GM23338 (cell line): Measurements from ENCODE around the gene CBLN4. TPM values are rescaled to one million over a fixed set of nuclear protein-coding genes. Genes with fewer than 3 reads are reported as not detected.

Experiments used
- ATAC-seq: fragments of 200-7000 bp; cut with Tn5 transposase; 3 replicates; pipeline ENCODE4 v1.9.1; 2020
- DNase-seq: peaks from one replicate; pipeline ENCODE4 v3.0.0-alpha.2; 2015; ENCODE audit warnings: low spot score
- H2AFZ ChIP-seq: fragments of 200-600 bp; sonication (generic); 2 replicates; pipeline ENCODE4 v1.8.0; 2016; ENCODE audit warnings: antibody characterized with exemption, mild to moderate bottlenecking, moderate library complexity
- H3F3A ChIP-seq: fragments of 200-600 bp; sonication (generic); replicated peaks from 2 replicates; pipeline ENCODE4 v1.8.0; 2017; ENCODE audit warnings: antibody characterized with exemption, mixed run types, low read depth
- H3K27ac ChIP-seq: fragments of 200-600 bp; sonication (generic); 2 replicates; pipeline ENCODE4 v1.6.1; 2016; ENCODE audit warnings: low read depth
- H3K27me3 ChIP-seq: fragments of 200-600 bp; sonication (generic); 2 replicates; pipeline ENCODE4 v1.8.0; 2016; ENCODE audit warnings: mild to moderate bottlenecking, mixed run types, moderate library complexity; ENCODE audit not compliant: insufficient read depth
- H3K36me3 ChIP-seq: fragments of 200-600 bp; sonication (generic); 2 replicates; pipeline ENCODE4 v1.8.0; 2016; ENCODE audit warnings: mild to moderate bottlenecking; ENCODE audit not compliant: insufficient read depth
- H3K4me1 ChIP-seq: fragments of 200-600 bp; sonication (generic); 2 replicates; pipeline ENCODE4 v1.8.0; 2016; ENCODE audit warnings: mild to moderate bottlenecking, moderate library complexity; ENCODE audit not compliant: insufficient read depth
- H3K4me2 ChIP-seq: fragments of 200-600 bp; sonication (generic); 2 replicates; pipeline ENCODE4 v1.7.1; 2017; ENCODE audit warnings: mixed run types
- H3K4me3 ChIP-seq: fragments of 200-600 bp; sonication (generic); 2 replicates; pipeline ENCODE4 v1.6.1; 2016; ENCODE audit warnings: mixed run types
- H3K79me2 ChIP-seq: fragments of 200-600 bp; sonication (generic); replicated peaks from 2 replicates; pipeline ENCODE4 v1.8.0; 2017; ENCODE audit warnings: mild to moderate bottlenecking; ENCODE audit not compliant: insufficient read depth
- H3K9me2 ChIP-seq: fragments of 200-600 bp; sonication (generic); 2 replicates; pipeline ENCODE4 v1.8.0; 2017; ENCODE audit not compliant: insufficient read depth
- H4K20me1 ChIP-seq: fragments of 200-600 bp; sonication (generic); replicated peaks from 2 replicates; pipeline ENCODE4 v1.8.0; 2017; ENCODE audit warnings: mild to moderate bottlenecking; ENCODE audit not compliant: insufficient read depth
- H3K27ac Mint-ChIP-seq: 2 replicates; pipeline ENCODE4 v1.8.0; 2020; ENCODE audit warnings: inconsistent platforms, mild to moderate bottlenecking, moderate library complexity, mixed read lengths
- H3K27me3 Mint-ChIP-seq: 3 replicates; pipeline ENCODE4 v1.8.0; 2022; ENCODE audit warnings: low read depth, mild to moderate bottlenecking, moderate library complexity, mixed read lengths, inconsistent platforms; ENCODE audit not compliant: insufficient read depth, poor library complexity
- H3K36me3 Mint-ChIP-seq: 3 replicates; pipeline ENCODE4 v1.8.0; 2021; ENCODE audit warnings: low read depth, mild to moderate bottlenecking, inconsistent platforms, moderate library complexity, mixed read lengths
- H3K4me1 Mint-ChIP-seq: 3 replicates; pipeline ENCODE4 v1.8.0; 2020; ENCODE audit warnings: mild to moderate bottlenecking, inconsistent platforms, mixed read lengths
- H3K4me3 Mint-ChIP-seq: 3 replicates; pipeline ENCODE4 v1.8.0; 2021; ENCODE audit warnings: moderate library complexity, mild to moderate bottlenecking, inconsistent platforms, mixed read lengths
- H3K9me3 Mint-ChIP-seq: 3 replicates; pipeline ENCODE4 v1.8.0; 2020; ENCODE audit warnings: moderate library complexity, mild to moderate bottlenecking, inconsistent platforms, mixed read lengths
- EZH2 ChIP-seq: fragments of 200-600 bp; sonication (generic); IDR thresholded peaks from one replicate; pipeline ENCODE4 v1.8.0; 2017; ENCODE audit warnings: antibody characterized with exemption, mild to moderate bottlenecking, low read depth; ENCODE audit not compliant: unreplicated experiment
- EZH2phosphoT487 ChIP-seq: fragments of 200-600 bp; sonication (generic); IDR thresholded peaks from one replicate; pipeline ENCODE4 v1.8.1; 2018; ENCODE audit warnings: antibody characterized with exemption; ENCODE audit not compliant: unreplicated experiment
- JUNB ChIP-seq: IDR thresholded peaks from one replicate; pipeline ENCODE4 v1.6.1; 2016; ENCODE audit warnings: antibody characterized with exemption; ENCODE audit not compliant: unreplicated experiment
- NANOG ChIP-seq: IDR thresholded peaks from 2 replicates; pipeline ENCODE4 v1.6.1; 2016; ENCODE audit warnings: antibody characterized with exemption, borderline replicate concordance
- POLR2AphosphoS5 ChIP-seq: IDR thresholded peaks from 2 replicates; pipeline ENCODE4 v1.6.1; 2016; ENCODE audit warnings: antibody characterized with exemption, low read depth
- STAT1 ChIP-seq: IDR thresholded peaks from one replicate; pipeline ENCODE4 v1.6.1; 2016; ENCODE audit warnings: antibody characterized with exemption; ENCODE audit not compliant: unreplicated experiment
- ZNF114 ChIP-seq: fragments of 250-450 bp; sonication (Bioruptor Pico); IDR thresholded peaks from 2 replicates; pipeline ENCODE4 v1.5.0; 2020; ENCODE audit warnings: mild to moderate bottlenecking, moderate library complexity
- polyA plus RNA-seq: library from polyadenylated mRNA; unstranded; fragments of >200 nt; fragmentation: Nextera tagmentation; extraction: Ambion mirVana; gene quantifications from 2 replicates; pipeline ENCODE4 v1.2.1, GENCODE V29; 2016
- total RNA-seq: library from RNA; depleted of rRNA; stranded (reverse); fragments of >200 nt; shearing (Covaris generic); gene quantifications from 2 replicates; pipeline ENCODE4 v1.2.3, GENCODE V29; 2014
- TF ChIP-seq, protein P1 (sequence below): fragments of 250-450 bp; sonication (Bioruptor Pico); IDR thresholded peaks from 2 replicates; pipeline ENCODE4 v1.5.0; 2020; ENCODE audit warnings: mild to moderate bottlenecking, moderate library complexity
- TF ChIP-seq, protein P2 (sequence below), 2 experiments: fragments of 200-600 bp in 1 of 2; sonication (generic) in 1 of 2; conservative IDR thresholded peaks; 2 replicates each; pipeline versions ENCODE4 v1.5.1 to v1.6.1; 2016 to 2017; ENCODE audit warnings: antibody characterized with exemption in 2 of 2, low read depth in 2 of 2, mild to moderate bottlenecking in 2 of 2, moderate library complexity in 1 of 2

CBLN4 gene
- total and polyA plus RNA-seq, 2 experiments from 2014 or later: not detected

DNA sequence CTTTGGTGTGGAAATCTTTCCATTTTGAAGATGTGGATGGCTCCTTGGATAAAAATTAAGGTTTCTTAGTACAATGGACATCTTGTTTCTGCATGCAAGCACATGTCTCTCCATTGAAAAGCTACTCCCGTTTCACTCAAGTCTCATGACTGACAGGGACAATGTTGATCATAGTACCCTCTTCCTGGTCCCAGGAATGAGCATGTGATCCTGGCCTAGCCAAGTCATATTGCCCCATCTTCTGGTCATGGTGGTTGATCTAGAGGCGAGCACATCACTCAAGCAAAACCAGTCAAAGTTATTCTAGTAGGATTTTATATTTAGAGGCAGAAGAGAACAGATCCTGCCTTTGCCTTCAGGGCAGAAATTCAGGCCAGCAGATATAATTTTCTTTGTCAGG lies 12.2 kb upstream of the CBLN4 start (continued):
- TF ChIP-seq, protein P1, sequence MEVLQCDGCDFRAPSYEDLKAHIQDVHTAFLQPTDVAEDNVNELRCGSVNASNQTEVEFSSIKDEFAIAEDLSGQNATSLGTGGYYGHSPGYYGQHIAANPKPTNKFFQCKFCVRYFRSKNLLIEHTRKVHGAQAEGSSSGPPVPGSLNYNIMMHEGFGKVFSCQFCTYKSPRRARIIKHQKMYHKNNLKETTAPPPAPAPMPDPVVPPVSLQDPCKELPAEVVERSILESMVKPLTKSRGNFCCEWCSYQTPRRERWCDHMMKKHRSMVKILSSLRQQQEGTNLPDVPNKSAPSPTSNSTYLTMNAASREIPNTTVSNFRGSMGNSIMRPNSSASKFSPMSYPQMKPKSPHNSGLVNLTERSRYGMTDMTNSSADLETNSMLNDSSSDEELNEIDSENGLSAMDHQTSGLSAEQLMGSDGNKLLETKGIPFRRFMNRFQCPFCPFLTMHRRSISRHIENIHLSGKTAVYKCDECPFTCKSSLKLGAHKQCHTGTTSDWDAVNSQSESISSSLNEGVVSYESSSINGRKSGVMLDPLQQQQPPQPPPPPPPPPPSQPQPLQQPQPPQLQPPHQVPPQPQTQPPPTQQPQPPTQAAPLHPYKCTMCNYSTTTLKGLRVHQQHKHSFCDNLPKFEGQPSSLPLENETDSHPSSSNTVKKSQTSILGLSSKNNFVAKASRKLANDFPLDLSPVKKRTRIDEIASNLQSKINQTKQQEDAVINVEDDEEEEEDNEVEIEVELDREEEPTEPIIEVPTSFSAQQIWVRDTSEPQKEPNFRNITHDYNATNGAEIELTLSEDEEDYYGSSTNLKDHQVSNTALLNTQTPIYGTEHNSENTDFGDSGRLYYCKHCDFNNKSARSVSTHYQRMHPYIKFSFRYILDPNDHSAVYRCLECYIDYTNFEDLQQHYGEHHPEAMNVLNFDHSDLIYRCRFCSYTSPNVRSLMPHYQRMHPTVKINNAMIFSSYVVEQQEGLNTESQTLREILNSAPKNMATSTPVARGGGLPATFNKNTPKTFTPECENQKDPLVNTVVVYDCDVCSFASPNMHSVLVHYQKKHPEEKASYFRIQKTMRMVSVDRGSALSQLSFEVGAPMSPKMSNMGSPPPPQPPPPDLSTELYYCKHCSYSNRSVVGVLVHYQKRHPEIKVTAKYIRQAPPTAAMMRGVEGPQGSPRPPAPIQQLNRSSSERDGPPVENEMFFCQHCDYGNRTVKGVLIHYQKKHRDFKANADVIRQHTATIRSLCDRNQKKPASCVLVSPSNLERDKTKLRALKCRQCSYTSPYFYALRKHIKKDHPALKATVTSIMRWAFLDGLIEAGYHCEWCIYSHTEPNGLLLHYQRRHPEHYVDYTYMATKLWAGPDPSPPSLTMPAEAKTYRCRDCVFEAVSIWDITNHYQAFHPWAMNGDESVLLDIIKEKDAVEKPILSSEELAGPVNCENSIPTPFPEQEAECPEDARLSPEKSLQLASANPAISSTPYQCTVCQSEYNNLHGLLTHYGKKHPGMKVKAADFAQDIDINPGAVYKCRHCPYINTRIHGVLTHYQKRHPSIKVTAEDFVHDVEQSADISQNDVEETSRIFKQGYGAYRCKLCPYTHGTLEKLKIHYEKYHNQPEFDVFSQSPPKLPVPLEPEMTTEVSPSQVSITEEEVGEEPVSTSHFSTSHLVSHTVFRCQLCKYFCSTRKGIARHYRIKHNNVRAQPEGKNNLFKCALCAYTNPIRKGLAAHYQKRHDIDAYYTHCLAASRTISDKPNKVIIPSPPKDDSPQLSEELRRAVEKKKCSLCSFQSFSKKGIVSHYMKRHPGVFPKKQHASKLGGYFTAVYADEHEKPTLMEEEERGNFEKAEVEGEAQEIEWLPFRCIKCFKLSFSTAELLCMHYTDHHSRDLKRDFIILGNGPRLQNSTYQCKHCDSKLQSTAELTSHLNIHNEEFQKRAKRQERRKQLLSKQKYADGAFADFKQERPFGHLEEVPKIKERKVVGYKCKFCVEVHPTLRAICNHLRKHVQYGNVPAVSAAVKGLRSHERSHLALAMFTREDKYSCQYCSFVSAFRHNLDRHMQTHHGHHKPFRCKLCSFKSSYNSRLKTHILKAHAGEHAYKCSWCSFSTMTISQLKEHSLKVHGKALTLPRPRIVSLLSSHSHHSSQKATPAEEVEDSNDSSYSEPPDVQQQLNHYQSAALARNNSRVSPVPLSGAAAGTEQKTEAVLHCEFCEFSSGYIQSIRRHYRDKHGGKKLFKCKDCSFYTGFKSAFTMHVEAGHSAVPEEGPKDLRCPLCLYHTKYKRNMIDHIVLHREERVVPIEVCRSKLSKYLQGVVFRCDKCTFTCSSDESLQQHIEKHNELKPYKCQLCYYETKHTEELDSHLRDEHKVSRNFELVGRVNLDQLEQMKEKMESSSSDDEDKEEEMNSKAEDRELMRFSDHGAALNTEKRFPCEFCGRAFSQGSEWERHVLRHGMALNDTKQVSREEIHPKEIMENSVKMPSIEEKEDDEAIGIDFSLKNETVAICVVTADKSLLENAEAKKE (CRISPR knock-in tag): no peak
- no peak for TF ChIP-seq EZH2phosphoT487
- TF ChIP-seq POLR2AphosphoS5: no peak
- TF ChIP-seq, protein P2, sequence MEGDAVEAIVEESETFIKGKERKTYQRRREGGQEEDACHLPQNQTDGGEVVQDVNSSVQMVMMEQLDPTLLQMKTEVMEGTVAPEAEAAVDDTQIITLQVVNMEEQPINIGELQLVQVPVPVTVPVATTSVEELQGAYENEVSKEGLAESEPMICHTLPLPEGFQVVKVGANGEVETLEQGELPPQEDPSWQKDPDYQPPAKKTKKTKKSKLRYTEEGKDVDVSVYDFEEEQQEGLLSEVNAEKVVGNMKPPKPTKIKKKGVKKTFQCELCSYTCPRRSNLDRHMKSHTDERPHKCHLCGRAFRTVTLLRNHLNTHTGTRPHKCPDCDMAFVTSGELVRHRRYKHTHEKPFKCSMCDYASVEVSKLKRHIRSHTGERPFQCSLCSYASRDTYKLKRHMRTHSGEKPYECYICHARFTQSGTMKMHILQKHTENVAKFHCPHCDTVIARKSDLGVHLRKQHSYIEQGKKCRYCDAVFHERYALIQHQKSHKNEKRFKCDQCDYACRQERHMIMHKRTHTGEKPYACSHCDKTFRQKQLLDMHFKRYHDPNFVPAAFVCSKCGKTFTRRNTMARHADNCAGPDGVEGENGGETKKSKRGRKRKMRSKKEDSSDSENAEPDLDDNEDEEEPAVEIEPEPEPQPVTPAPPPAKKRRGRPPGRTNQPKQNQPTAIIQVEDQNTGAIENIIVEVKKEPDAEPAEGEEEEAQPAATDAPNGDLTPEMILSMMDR (conservative IDR thresholded peaks at IDR 0.05; ENCODE audit: low read depth in 2 of 2): no peak
- TF ChIP-seq JUNB: no peak
- TF ChIP-seq NANOG: no peak

- ATAC-seq: no peak
- TF ChIP-seq EZH2 (no peak), STAT1 (no peak), ZNF114 (CRISPR knock-in tag) (no peak)
- TF ChIP-seq, protein P1 (CRISPR knock-in tag): no peak
Measured at GRCh38 chr20:56014998-56015397, 9.7 kb upstream of the CBLN4 start.

More at GRCh38 chr20:56014998-56015397, 9.7 kb upstream of the CBLN4 start:
- no peaks in the 10 kb centered on the region for H3K79me2 ChIP-seq
- H3K4me2 ChIP-seq: no peak overlapping the region
- H3K4me3 ChIP-seq: no peak overlapping the region
- H3K4me1 ChIP-seq: no peaks in the 10 kb centered on the region
- no peaks in the 10 kb centered on the region for H3K36me3 ChIP-seq
- H3K27me3 ChIP-seq: no peaks in the 10 kb centered on the region
- no peaks in the 10 kb centered on the region for H4K20me1 ChIP-seq
- Mint-ChIP-seq H3K9me3 (peaks cover 99% of the 10 kb centered on the region), H3K27me3 (peaks cover 3% of the 10 kb centered on the region), H3K27ac (no peak overlapping the region), H3K4me1 (no peaks in the 10 kb centered on the region), H3K4me3 (no peak overlapping the region), H3K36me3 (peaks cover 36% of the 10 kb centered on the region)
- DNase-seq: no peak
- H3K9me2 ChIP-seq: no peaks in the 10 kb centered on the region
- H3K27ac ChIP-seq: no peak overlapping the region
- no peak overlapping the region for H2AFZ ChIP-seq
- no peaks in the 10 kb centered on the region for H3F3A ChIP-seq
